GM23248 (cell line): ENCODE results near the gene ZSCAN25. TPM values are rescaled to one million over a fixed set of nuclear protein-coding genes. Genes with fewer than 3 reads are reported as not detected.

Experiments
- DNase-seq: peaks from one replicate; pipeline ENCODE4 v3.0.0-alpha.2; 2015
- H2AFZ ChIP-seq: fragments of 200-600 bp; sonication (generic); 2 replicates; pipeline ENCODE4 v1.6.1; 2016; ENCODE audit warnings: antibody characterized with exemption
- H3F3A ChIP-seq: fragments of 200-600 bp; sonication (generic); 2 replicates; pipeline ENCODE4 v1.6.1; 2016; ENCODE audit warnings: mild to moderate bottlenecking, antibody characterized with exemption, mixed run types; ENCODE audit not compliant: insufficient read depth
- H3K27ac ChIP-seq: fragments of 200-600 bp; sonication (generic); 2 replicates; pipeline ENCODE4 v1.5.1; 2016; ENCODE audit warnings: mild to moderate bottlenecking
- H3K27me3 ChIP-seq: fragments of 200-600 bp; sonication (generic); replicated peaks from 2 replicates; pipeline ENCODE4 v1.6.1; 2016; ENCODE audit warnings: mild to moderate bottlenecking; ENCODE audit not compliant: insufficient read depth
- H3K36me3 ChIP-seq: fragments of 200-600 bp; sonication (generic); 2 replicates; pipeline ENCODE4 v1.6.1; 2016; ENCODE audit warnings: low read depth, mild to moderate bottlenecking
- H3K4me1 ChIP-seq: fragments of 200-600 bp; sonication (generic); 2 replicates; pipeline ENCODE4 v1.6.1; 2016; ENCODE audit warnings: mild to moderate bottlenecking; ENCODE audit not compliant: insufficient read depth
- H3K4me2 ChIP-seq: fragments of 200-600 bp; sonication (generic); one replicate; pipeline ENCODE4 v1.6.1; 2016; ENCODE audit warnings: mild to moderate bottlenecking; ENCODE audit not compliant: unreplicated experiment
- H3K4me3 ChIP-seq: fragments of 200-600 bp; sonication (generic); 2 replicates; pipeline ENCODE4 v1.5.1; 2016; ENCODE audit warnings: mild to moderate bottlenecking
- H3K79me2 ChIP-seq: fragments of 200-600 bp; sonication (generic); 2 replicates; pipeline ENCODE4 v1.6.1; 2016; ENCODE audit warnings: mild to moderate bottlenecking; ENCODE audit not compliant: insufficient read depth
- H3K9ac ChIP-seq: fragments of 200-600 bp; sonication (generic); 2 replicates; pipeline ENCODE4 v1.6.1; 2016; ENCODE audit warnings: mild to moderate bottlenecking
- H3K9me2 ChIP-seq: fragments of 200-600 bp; sonication (generic); 2 replicates; pipeline ENCODE4 v1.6.1; 2016; ENCODE audit warnings: mixed run types, mild to moderate bottlenecking, moderate library complexity; ENCODE audit not compliant: insufficient read depth
- H3K9me3 ChIP-seq: fragments of 200-600 bp; sonication (generic); one replicate; pipeline ENCODE4 v1.6.1; 2017; ENCODE audit warnings: low read depth
- H4K20me1 ChIP-seq: fragments of 200-600 bp; sonication (generic); 2 replicates; pipeline ENCODE4 v1.6.0; 2016; ENCODE audit not compliant: insufficient read depth
- EZH2 ChIP-seq: fragments of 200-600 bp; sonication (generic); IDR thresholded peaks from 2 replicates; pipeline ENCODE4 v1.6.1; 2018; ENCODE audit warnings: antibody characterized with exemption, mild to moderate bottlenecking; ENCODE audit not compliant: insufficient read depth, poor library complexity, severe bottlenecking
- EZH2phosphoT487 ChIP-seq: fragments of 200-600 bp; sonication (generic); IDR thresholded peaks from 2 replicates; pipeline ENCODE4 v1.6.1; 2018; ENCODE audit warnings: antibody characterized with exemption, moderate library complexity, mild to moderate bottlenecking, low read depth; ENCODE audit not compliant: insufficient read depth
- WGBS, 2 experiments: methylation state at CpG; one replicate each; pipeline ENCODE4 v1.1.6; 2015 to 2017; ENCODE audit warnings: low lambda C conversion rate in 2 of 2, low coverage in 1 of 2; ENCODE audit errors: missing lambda C conversion rate in 2 of 2; 5-methylcytosine and 5-hydroxymethylcytosine counted together
- in situ Hi-C: fragments of 300-500 bp; cut with MboI; formaldehyde crosslinking; loops from 2 replicates; pipeline ENCODE4 v1.15.0; 2020
- polyA plus RNA-seq: library from polyadenylated mRNA; unstranded; fragments of >200 nt; fragmentation: Nextera tagmentation; extraction: Ambion mirVana; gene quantifications from 2 replicates; pipeline ENCODE4 v1.2.1, GENCODE V29; 2016
- total RNA-seq: library from RNA; depleted of rRNA; stranded (reverse); fragments of >200 nt; shearing (Covaris generic); gene quantifications from 2 replicates; pipeline ENCODE4 v1.2.3, GENCODE V29; 2014

ZSCAN25 gene
- total and polyA plus RNA-seq, 2 experiments from 2014 or later: 6.5 to 7.2 TPM

GRCh38 chr7:99614495-99614894, 2.3 kb upstream of the ZSCAN25 start:
- in situ Hi-C loops: no loop called here
- Histone ChIP-seq H3K9me2 (no peaks in the 10 kb centered on the region), H3K4me2 (no peak overlapping the region), H3K4me1 (peaks cover 21% of the 10 kb centered on the region), H3F3A (peaks cover 22% of the 10 kb centered on the region), H3K79me2 (peaks cover 26% of the 10 kb centered on the region), H3K36me3 (peaks cover 5% of the 10 kb centered on the region; the same call in 1 of the 2 replicates), H3K4me3 (no peak overlapping the region), H3K27me3 (no peaks in the 10 kb centered on the region), H3K9ac (no peak overlapping the region), H3K9me3 (no peaks in the 10 kb centered on the region), H2AFZ (no peak overlapping the region), H3K27ac (no peak overlapping the region), H4K20me1 (no peaks in the 10 kb centered on the region)
- no peak for TF ChIP-seq EZH2phosphoT487
- TF ChIP-seq EZH2: no peak
- 26 to 44% methylated on average over 3 of the region's 3 CpGs for WGBS, 2 experiments
- DNase-seq: no peak

GRCh38 chr7:99615989-99616358, 772 bp upstream of the ZSCAN25 start:
- Histone ChIP-seq H3K27ac (0 out of 2 replicates have a peak overlapping the region, but pooled peaks have one; percentile 40), H3K9me3 (no peaks in the 10 kb centered on the region), H3K9me2 (no peaks in the 10 kb centered on the region), H3K4me2 (peak overlapping the region; percentile 85), H3K4me3 (peak overlapping the region; percentile 91), H3K79me2 (peaks cover 40% of the 10 kb centered on the region), H3F3A (peaks cover 25% of the 10 kb centered on the region), H2AFZ (peak overlapping the region; percentile 98), H3K9ac (peak overlapping the region; percentile 90), H3K27me3 (no peaks in the 10 kb centered on the region), H4K20me1 (no peaks in the 10 kb centered on the region), H3K36me3 (peaks cover 14% of the 10 kb centered on the region; the same call in 1 of the 2 replicates), H3K4me1 (peaks cover 21% of the 10 kb centered on the region)
- no peak for TF ChIP-seq EZH2
- no peak for TF ChIP-seq EZH2phosphoT487
- no peak for DNase-seq
- in situ Hi-C loops: no loop called here
- 95 to 97% methylated on average over 5 of the region's 5 CpGs for WGBS, 2 experiments

GRCh38 chr7:99617192-99617781, 541 bp downstream of the ZSCAN25 start:
- H3K9me3 ChIP-seq: no peaks in the 10 kb centered on the region
- TF ChIP-seq EZH2: no peak
- TF ChIP-seq EZH2phosphoT487: no peak
- WGBS, 2 experiments: 17 to 22% methylated on average over 21 to 22 of the region's 22 CpGs
- H3K27me3 ChIP-seq: no peaks in the 10 kb centered on the region
- H2AFZ ChIP-seq: peak overlapping the region; percentile 98
- no peaks in the 10 kb centered on the region for H4K20me1 ChIP-seq
- peak overlapping the region; percentile 90 for H3K9ac ChIP-seq
- H3K36me3 ChIP-seq: peaks cover 26% of the 10 kb centered on the region
- H3F3A ChIP-seq: peaks cover 25% of the 10 kb centered on the region
- H3K9me2 ChIP-seq: no peaks in the 10 kb centered on the region
- H3K79me2 ChIP-seq: peaks cover 48% of the 10 kb centered on the region
- in situ Hi-C loops: no loop called here
- H3K27ac ChIP-seq: peak overlapping the region; percentile 40
- peak; percentile 5 for DNase-seq
- peaks cover 21% of the 10 kb centered on the region for H3K4me1 ChIP-seq
- H3K4me2 ChIP-seq: peak overlapping the region; percentile 85
- peak overlapping the region; percentile 91 for H3K4me3 ChIP-seq

- Histone ChIP-seq H3F3A (peaks cover 25% of the 10 kb centered on the region), H3K4me1 (peaks cover 21% of the 10 kb centered on the region), H3K27me3 (no peaks in the 10 kb centered on the region), H3K9me3 (no peaks in the 10 kb centered on the region), H3K4me2 (peak overlapping the region; percentile 85), H3K36me3 (peaks cover 35% of the 10 kb centered on the region), H3K9me2 (no peaks in the 10 kb centered on the region), H3K27ac (peak overlapping the region; percentile 68), H2AFZ (no peak overlapping the region), H3K79me2 (peaks cover 48% of the 10 kb centered on the region), H4K20me1 (no peaks in the 10 kb centered on the region), H3K9ac (peak overlapping the region; percentile 90), H3K4me3 (peak overlapping the region; percentile 91)
- WGBS, 2 experiments: 53 to 62% methylated on average over 3 of the region's 3 CpGs
- in situ Hi-C loops: no loop called here
- peak; percentile 93 for DNase-seq
- no peak for TF ChIP-seq EZH2
- no peak for TF ChIP-seq EZH2phosphoT487
These were observed 2.0 kb downstream of the ZSCAN25 start for GRCh38 chr7:99618726-99619125.
